ENCODE results near the gene ASB6. TPM values are rescaled to one million over a fixed set of nuclear protein-coding genes. Genes with fewer than 3 reads are reported as not detected.

The ASB6 gene
- total RNA-seq, 4 donors from 2014 or later: 13.3 to 30.0 (median 22.0) TPM

DNA sequence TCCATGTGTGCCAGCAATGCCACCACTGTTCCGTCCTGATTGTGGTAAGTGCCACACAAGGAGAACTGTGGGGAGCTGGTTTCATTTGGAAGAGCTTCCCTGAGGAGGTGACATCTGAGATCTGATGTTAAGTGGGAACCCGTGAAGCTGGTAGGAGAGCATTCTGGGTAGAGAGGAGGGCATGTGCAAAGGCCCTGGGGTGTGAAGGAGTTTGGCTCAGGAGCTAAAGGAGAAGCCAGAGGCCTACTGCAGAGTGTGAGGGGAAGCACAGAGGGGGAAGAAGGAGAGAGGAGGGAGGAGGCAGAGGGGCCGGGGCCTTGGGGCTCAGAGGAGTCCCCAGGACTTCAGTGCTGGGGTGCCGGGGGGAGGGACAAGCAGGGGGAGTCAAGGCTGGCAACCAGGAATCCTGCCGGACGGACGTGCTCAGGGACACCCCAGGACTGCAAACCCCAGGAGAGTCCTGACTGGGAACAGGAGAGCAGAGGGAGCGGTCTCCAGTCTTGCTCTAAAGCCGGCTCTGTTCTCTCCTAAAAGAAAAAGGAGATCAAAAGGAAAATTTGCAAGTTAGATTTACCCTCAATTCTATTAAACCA is 40.8 kb downstream of the ASB6 start:
- Histone ChIP-seq H3K27ac (replicated peaks in 1 of 4) (no peak overlapping the region), H3K4me3 (no peak overlapping the region), H3K27me3 (no peaks in the 10 kb centered on the region), H3K36me3 (no peaks in the 10 kb centered on the region), H3K9me3 (no peaks in the 10 kb centered on the region), H3K4me1 (peaks cover 19 to 33% (median 23%) of the 10 kb centered on the region in 4 donors)
- WGBS: 81% methylated on average over 9 of the region's 9 CpGs
- no peak for TF ChIP-seq EP300 (IDR thresholded peaks at IDR 0.05)
- TF ChIP-seq POLR2AphosphoS5 (IDR thresholded peaks at IDR 0.05): no peak
- no peak for TF ChIP-seq POLR2A (IDR thresholded peaks at IDR 0.05; ENCODE audit: low read depth)
- TF ChIP-seq CTCF (IDR thresholded peaks at IDR 0.05): no peak
- DNase-seq (ENCODE audit: extremely low spot score): no peak
- intact Hi-C loops (cut with DNase I): no loop called here

GRCh38 chr9:129598089-129598596 is 43.8 kb downstream of the ASB6 start:
- peaks cover 23 to 31% (median 28%) of the 10 kb centered on the region in 4 donors for H3K4me1 ChIP-seq
- no peak for DNase-seq (ENCODE audit: extremely low spot score)
- peak overlapping the region; percentile 57 to 63 (median 59) for H3K4me3 ChIP-seq
- H3K9me3 ChIP-seq: no peaks in the 10 kb centered on the region
- H3K27ac ChIP-seq (replicated peaks in 1 of 4): peak overlapping the region; percentile 89 to 93 (median 92)
- 79% methylated on average over 10 of the region's 14 CpGs for WGBS
- no peaks in the 10 kb centered on the region for H3K27me3 ChIP-seq
- TF ChIP-seq EP300 (IDR thresholded peaks at IDR 0.05) (no peak), CTCF (IDR thresholded peaks at IDR 0.05) (no peak), POLR2A (IDR thresholded peaks at IDR 0.05; ENCODE audit: low read depth) (no peak), POLR2AphosphoS5 (IDR thresholded peaks at IDR 0.05) (no peak)
- intact Hi-C loops (cut with DNase I): no loop called here
- H3K36me3 ChIP-seq: no peaks in the 10 kb centered on the region

- TF ChIP-seq POLR2A (IDR thresholded peaks at IDR 0.05; ENCODE audit: low read depth): no peak
- no peak for TF ChIP-seq CTCF (IDR thresholded peaks at IDR 0.05)
- no peak for TF ChIP-seq EP300 (IDR thresholded peaks at IDR 0.05)
- no peak for TF ChIP-seq POLR2AphosphoS5 (IDR thresholded peaks at IDR 0.05)
- H3K27ac ChIP-seq (replicated peaks in 1 of 4): peak overlapping the region; percentile 89 to 93 (median 92)
- no peaks in the 10 kb centered on the region for H3K36me3 ChIP-seq
- H3K9me3 ChIP-seq: no peaks in the 10 kb centered on the region
- no peak for DNase-seq (ENCODE audit: extremely low spot score)
- 67% methylated on average over 3 of the region's 57 CpGs for WGBS
- intact Hi-C loops (cut with DNase I): no loop called here
- H3K27me3 ChIP-seq: no peaks in the 10 kb centered on the region
- peak overlapping the region; percentile 57 to 63 (median 59) for H3K4me3 ChIP-seq
- peaks cover 23 to 28% (median 26%) of the 10 kb centered on the region in 4 donors for H3K4me1 ChIP-seq
Measured at GRCh38 chr9:129597355-129598088, 44.4 kb downstream of the ASB6 start.

DNA sequence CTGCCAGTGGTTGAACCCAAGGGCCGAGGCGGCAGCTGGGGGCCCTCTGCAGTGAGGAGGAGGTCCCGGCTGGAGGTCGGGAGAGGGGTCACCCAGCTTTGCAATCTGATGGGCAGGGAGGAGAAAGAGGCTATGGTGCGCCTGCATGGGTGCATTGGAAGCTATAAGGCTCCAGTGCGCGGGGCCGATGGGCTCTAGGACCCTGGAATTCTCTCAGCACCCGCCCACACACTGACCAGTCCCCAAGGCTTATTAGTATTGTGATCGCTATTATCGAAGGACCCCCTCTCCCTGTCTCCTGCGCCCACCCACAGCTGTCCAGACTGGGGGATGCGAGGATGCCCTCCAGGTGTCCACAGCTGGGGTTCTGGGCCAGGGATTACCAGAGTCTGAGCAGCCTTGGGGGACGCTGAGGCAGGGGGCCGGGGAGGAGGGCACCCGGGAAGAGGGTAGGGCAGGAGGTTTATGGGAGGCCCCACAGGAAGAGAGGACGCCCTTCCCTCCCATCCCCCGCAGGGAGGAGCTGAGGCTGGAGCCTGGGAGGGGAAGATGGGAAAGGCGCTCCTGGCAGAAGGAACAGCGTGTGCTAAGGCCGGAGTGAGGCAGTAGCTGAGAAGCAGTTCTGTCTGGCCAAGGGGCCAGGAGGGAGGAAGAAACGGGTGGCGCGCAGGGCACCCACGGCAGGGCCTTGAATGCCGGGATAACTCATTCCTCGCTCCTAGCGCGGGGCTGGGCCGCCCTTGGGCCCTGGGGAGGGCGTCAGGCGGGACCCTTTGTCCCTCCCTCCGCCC is 45.2 kb downstream of the ASB6 start:
- Histone ChIP-seq H3K27ac (replicated peaks in 1 of 4) (peak overlapping the region; percentile 89 to 93 (median 92)), H3K4me3 (peak overlapping the region; percentile 57 to 63 (median 59)), H3K4me1 (peaks cover 23 to 28% (median 25%) of the 10 kb centered on the region in 4 donors), H3K9me3 (no peaks in the 10 kb centered on the region), H3K27me3 (no peaks in the 10 kb centered on the region), H3K36me3 (no peaks in the 10 kb centered on the region)
- 22% methylated on average over 19 of the region's 33 CpGs for WGBS
- intact Hi-C loops (cut with DNase I): no loop called here
- TF ChIP-seq POLR2AphosphoS5 (IDR thresholded peaks at IDR 0.05): peak; percentile 82 to 87
- TF ChIP-seq POLR2A (IDR thresholded peaks at IDR 0.05; ENCODE audit: low read depth): no peak
- peak in 1 of 3 experiments; percentile 6 for TF ChIP-seq CTCF (IDR thresholded peaks at IDR 0.05)
- no peak for TF ChIP-seq EP300 (IDR thresholded peaks at IDR 0.05)
- DNase-seq (ENCODE audit: extremely low spot score): no peak
